DMS 273 (cell line): ENCODE results near the gene DENR.
"Not testable (repeated sequence)": the region's sequence is repeated elsewhere in the genome, so short reads cannot be mapped to it uniquely, and the experiment has no call there.

Experiments used
- DNase-seq: peaks from one replicate; lab custom pipeline; 2025; ENCODE audit not compliant: unreplicated experiment; lab: John Stamatoyannopoulos, UW

DENR gene, protein sequence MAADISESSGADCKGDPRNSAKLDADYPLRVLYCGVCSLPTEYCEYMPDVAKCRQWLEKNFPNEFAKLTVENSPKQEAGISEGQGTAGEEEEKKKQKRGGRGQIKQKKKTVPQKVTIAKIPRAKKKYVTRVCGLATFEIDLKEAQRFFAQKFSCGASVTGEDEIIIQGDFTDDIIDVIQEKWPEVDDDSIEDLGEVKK

GRCh38 chr12:122752464-122753318 lies at the start of gene DENR:
DENR (plus strand) TSS chr12:122752824; CDS start chr12:122753702, 878 bp downstream.
- DNase-seq: peak; percentile 98

DNA sequence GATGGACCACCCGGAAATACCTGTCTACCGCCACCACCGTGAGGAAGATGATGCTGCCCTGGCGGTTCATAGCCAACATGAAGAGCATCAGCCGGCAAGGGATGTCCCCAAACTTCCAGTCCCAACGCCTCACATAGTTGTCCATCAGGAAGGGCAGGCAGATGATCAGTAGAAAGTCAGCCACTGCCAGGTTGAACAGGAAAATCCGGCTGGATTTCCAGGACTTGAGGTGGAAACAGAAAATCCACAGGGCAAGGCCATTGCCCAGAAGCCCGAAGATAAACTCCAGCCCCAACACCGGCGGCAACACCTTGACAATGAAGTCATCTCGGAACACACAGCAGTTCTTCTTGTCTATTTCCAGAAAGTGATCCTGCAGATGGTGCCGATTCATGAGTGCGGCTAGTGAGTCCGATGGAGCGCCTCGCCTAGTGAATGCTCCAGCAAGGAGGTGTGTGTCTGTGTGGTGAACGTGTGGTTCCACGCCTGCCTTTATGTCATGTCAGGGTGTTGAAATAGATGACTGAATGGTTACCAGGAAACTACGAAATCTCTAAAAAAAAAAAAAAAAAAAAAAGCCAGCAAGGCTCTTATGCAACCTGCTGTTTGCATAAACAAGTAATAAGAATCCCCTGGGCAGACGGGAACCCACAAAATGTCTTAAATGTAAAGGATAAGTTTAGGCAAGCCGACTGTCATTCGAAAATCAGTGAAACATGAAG lies 49.6 kb upstream of the DENR start, which contains the start of gene HCAR2:
Gene HCAR2, minus strand, starts transcription at position 468 of the 722 bp plus-strand sequence. Its CDS starts 74 bp downstream, at position 394.
- not testable (repeated sequence) for DNase-seq

- DNase-seq: not testable (repeated sequence)
Measured at GRCh38 chr12:122703841-122704240, 48.8 kb upstream of the DENR start.

DNA sequence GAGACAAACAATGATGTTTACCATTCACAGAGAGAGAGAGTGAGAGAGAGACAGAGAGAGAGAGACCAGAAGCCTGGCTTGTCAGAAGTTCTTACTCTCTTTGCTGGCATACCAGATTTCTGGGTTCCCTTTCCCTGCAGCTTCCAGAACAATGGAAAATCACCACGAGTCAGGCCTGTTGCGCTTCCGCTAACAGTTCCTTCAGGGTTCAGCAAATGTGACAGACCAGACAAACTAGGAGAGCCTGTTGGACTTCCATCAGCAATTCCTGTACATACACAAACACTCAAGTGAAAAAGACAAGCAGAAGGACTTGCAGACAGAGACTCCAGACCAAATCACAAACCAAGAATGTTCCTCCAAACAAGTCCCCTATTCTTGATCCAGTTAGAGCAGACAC lies 43.3 kb upstream of the DENR start:
- not testable (repeated sequence) for DNase-seq

DNA sequence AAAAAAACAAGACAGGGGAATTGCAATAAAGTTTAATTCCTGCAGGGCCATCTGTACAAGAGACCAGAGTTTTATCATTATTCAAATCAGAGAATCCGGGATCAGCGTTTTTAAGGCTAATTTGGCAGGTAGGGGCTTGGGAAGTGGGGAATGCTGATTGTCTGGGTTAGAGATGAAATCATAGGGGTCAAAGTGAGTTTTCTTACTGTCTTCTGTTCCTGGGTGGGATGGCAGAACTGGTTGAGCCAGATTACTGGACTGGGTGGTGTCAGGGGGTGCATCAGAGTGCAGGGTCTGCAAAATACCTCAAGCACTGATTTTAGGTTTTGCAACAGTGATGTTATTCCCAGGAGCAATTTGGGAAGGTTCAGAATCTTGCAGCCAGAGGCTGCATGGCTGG lies 42.3 kb upstream of the DENR start:
- DNase-seq: not testable (repeated sequence)

GRCh38 chr12:122711266-122711665 lies 41.4 kb upstream of the DENR start:
- not testable (repeated sequence) for DNase-seq

GRCh38 chr12:122713491-122714188 lies 39.0 kb upstream of the DENR start:
- DNase-seq: not testable (repeated sequence)

DNA sequence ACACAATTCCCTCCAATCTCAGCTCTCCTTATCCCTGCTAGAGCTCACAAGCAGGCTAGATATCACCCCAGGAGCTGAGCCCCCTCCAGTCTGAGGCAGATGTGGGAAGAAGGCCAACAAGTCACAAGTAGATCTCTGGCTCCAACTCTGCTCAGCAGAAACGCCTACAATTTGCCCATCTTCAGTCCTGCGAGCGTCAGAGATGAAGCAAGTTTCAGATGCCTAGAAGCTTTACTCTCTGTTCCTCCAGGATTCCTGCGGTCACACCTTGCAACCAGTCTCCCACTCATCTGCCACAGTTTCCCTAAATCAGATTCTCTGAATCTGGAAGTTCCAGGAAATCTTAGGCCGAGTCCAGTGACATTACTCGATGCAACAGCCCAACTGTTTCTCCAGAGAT lies 37.4 kb upstream of the DENR start:
- not testable (repeated sequence) for DNase-seq

GRCh38 chr12:122716658-122717057 lies 36.0 kb upstream of the DENR start, which contains the start of gene HCAR3:
HCAR3 (minus strand) TSS chr12:122716811; CDS start chr12:122716737, 74 bp downstream.
- DNase-seq: not testable (repeated sequence)

DNA sequence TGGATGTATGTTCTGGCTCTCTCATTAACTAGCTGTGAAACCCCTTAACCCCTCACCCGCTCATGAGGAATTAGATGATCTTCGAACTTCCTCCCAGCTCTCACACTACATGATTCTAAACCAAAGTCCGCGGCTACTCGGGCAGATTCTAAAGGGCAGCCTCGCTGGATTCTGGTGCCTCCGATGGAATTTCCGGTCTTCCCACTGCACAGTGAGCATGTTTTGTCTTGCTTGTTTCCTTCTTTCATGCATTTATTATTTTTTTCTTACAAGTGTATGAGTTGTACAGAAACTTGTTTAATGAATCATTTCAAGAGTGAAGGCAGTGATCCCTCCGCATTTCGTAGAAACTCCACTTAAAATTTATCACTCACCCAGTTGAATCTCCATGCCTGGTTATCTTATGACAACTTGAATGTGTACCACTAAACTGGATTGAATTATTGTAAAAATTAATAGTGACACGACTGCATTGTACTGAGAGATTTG lies 31.5 kb upstream of the DENR start:
- DNase-seq: no peak

DNA sequence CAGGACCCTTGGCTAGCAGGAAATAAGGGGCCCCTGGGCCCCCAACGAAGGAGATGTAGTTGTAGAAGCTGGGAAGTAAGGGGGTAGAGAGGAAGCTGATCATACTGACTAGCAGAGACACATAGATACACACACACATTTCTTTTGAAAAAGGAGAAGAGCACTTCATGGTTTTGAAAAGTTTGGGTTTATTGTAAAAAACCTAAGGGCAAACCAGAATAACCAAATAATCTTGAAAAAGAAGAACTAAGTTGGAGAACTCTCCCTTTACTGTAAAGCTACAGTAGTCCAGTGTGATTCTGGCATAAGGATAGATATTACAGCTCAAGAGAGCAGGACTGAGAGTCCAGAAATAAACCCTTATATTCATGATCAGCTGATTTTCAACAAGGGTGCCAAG lies 30.2 kb upstream of the DENR start:
- DNase-seq: no peak

DNA sequence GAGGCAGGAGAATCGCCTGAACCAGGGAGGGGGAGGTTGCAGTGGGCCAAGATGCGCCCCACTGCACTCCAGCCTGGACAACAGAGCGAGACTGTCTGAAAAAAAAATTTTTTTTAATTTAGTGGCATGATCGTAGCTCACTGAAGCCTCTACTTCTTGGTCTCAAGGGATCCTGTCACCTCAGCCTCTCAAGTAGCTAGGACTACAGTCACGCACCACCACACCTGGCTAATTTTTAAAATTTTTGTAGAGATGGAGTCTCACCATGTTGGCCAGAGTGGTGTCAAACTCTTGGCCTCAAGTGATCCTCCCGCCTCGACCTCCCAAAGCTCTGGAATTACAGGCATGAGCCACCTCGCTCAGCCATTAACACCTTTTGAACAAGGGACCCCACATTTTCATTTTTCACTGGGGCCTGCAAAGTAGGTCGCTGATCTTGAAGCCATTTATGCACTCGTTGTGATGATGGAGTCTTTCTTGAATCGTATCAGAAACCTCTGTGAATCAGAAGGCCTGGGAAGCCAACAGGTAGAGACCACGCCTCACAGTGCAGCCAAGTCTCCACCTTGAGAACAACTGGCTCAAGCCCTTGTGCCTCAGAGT lies 27.9 kb upstream of the DENR start:
- no peak for DNase-seq

DNA sequence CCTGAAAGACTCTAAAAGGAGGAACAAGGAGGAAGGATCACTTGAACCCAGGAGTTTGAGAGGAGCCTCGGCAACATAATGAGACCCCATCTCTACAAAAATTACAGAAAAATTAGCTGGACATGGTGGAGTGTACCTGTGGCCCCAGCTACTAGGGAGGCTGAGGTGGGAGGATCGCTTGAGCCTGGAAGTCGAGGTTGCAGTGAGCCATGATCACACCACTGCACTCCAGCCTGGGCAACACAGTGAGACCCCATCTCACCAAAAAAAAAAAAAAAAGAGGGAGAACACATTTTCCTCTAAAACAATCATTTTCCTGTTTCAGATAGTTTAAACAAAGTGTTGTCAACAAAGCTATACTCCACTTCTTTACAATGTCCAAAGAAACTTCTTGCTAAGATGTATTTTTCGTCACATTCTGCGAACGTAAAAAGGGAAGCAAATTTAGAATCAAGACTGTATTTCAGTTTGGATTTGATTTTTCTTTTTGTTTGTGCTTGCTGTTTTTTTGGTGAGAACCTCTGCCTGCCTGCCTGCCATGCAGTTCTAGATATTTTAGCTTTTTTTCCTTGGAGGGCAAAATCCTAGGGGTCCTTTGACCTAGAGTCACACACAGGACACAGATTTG lies 27.1 kb upstream of the DENR start:
- no peak for DNase-seq

- DNase-seq: no peak
Measured at GRCh38 chr12:122726080-122726558, 26.5 kb upstream of the DENR start.

DNA sequence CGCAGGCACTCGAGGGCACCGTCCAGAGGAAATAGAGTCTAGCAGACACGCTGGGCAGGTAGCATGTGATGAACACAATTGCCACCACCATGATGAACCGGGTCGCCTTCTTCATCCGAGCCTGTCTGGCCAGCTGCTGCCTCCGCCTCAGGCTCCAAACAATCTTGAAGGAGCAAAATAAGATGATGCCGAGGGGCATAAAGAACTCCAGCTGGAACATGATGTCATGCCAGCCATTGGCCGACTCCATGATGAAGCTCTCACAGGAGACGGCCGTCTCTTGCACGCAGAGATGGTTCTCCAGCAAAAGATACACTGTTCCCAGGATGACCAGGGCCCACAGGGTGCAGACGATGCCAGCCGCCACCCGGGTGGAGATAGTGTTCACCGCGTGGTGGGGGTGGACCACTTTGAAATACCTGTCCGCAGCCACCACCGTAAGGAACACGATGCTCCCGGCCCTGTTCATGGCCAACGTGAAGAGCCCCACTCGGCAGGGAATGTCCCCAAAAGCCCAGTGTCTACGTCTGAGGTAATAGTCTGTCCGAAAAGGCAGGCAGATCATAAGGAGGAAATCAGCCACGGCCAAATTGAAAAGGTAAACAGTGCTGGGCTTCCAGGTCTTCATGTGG lies 22.9 kb upstream of the DENR start:
- DNase-seq: no peak

DNA sequence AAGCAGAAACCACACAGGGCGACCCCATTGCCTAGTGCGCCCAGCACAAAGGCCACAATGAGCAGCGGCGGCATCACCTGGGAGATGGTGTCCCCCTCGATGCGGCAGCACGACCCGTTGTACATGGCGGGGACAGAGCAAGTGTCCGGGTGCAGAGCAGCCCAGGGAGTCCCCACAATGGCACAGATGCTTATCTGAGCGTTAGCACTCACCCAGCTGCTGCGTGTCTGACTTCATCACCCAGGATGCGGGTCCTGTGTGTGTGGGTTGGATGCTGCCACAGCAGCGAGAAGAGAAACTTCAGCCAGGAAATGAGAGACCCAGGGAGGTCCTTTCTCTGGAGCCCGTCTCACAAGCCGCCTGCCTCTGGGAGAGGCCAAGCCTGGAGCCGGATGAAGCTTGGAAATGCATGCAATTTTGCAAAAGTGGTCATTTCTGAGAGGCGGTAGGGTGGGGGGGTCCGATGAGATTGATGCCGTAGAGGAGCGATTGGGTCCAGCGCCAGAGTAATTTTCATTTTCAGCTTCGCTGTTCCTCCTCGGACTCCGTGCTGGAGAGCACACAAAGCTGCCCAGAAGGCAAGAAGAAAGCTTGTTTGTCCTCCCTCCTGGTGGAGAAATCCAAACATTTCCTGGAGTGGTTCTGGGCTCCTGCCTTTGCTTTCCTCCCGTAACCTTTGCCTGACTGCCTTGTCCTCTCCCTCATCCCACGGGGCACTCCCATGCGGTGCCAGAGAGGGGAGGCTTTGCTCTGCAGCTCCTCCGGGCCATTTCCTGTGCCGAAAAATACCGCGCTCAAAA lies 22.2 kb upstream of the DENR start, which contains the start of gene HCAR1:
Gene HCAR1, minus strand, starts transcription at position 630 of the 800 bp plus-strand sequence. Its CDS starts 505 bp downstream, at position 125.
- peak; percentile 13 for DNase-seq

DNA sequence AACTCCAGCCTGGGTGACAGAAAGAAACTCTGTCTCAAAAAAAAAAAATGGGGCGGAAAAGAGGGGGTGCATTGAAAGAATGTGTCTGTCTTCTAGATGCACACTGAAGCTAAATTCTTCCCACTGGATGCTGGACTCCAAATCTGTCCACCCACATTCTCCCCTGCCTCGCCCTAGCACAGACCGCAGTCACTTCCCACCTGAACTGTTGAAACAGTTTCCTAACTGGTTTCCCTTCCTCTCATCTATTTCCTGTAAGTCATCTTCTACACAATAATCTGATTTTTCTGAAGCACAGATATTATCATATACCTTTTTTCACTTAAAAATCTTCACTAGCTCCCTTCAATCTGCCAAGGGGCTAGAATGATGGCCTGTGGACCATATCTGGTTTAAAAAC lies 20.5 kb upstream of the DENR start:
- no peak for DNase-seq

- DNase-seq: no peak
Measured at GRCh38 chr12:122732611-122733010, 20.0 kb upstream of the DENR start.
